ENCODE results near the gene SLBP. TPM values are rescaled to one million over a fixed set of nuclear protein-coding genes. Genes with fewer than 3 reads are reported as not detected.

SLBP gene
- total and polyA plus RNA-seq, 12 donors: 19.0 to 81.0 (median 38.1) TPM

DNA sequence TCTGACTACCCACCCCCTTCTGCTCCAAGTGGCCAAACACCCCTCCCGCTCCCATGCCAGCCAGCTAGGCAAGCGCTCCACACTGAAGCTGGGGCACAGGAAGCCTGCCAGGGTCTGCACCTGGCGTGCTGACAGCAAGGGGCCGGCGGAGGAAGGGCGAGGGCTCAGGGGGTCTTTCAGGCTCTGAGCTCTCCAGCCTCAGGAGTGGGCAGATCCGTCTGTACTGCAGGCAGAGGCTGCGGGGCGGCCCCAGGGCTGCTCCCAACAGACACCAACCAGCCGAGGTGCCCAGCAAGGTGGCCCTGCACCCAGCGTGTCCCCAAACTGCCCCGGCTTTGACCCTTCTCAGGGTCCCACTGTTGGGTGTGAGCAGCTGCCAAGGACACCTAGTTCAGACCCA, 42.8 kb downstream of the SLBP start:
- Histone ChIP-seq H3K27ac (no peak overlapping the region), H3K9me3 (replicated peaks in 1 of 3) (no peaks in the 10 kb centered on the region), H3K4me3 (no peak overlapping the region), H3K4me1 (replicated peaks in 1 of 2) (no peaks in the 10 kb centered on the region), H3K36me3 (replicated peaks in 1 of 2) (no peaks in the 10 kb centered on the region), H3K27me3 (no peaks in the 10 kb centered on the region)
- TF ChIP-seq, protein P1, sequence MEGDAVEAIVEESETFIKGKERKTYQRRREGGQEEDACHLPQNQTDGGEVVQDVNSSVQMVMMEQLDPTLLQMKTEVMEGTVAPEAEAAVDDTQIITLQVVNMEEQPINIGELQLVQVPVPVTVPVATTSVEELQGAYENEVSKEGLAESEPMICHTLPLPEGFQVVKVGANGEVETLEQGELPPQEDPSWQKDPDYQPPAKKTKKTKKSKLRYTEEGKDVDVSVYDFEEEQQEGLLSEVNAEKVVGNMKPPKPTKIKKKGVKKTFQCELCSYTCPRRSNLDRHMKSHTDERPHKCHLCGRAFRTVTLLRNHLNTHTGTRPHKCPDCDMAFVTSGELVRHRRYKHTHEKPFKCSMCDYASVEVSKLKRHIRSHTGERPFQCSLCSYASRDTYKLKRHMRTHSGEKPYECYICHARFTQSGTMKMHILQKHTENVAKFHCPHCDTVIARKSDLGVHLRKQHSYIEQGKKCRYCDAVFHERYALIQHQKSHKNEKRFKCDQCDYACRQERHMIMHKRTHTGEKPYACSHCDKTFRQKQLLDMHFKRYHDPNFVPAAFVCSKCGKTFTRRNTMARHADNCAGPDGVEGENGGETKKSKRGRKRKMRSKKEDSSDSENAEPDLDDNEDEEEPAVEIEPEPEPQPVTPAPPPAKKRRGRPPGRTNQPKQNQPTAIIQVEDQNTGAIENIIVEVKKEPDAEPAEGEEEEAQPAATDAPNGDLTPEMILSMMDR (IDR thresholded peaks at IDR 0.05): no peak
- TF ChIP-seq POLR2A (IDR thresholded peaks at IDR 0.05): no peak
- DNase-seq: no peak
- intact Hi-C loops (cut with DNase I): no loop called here
- WGBS, 4 donors: 91 to 100% (median 96%) methylated on average over 5 to 12 of the region's 12 CpGs

DNA sequence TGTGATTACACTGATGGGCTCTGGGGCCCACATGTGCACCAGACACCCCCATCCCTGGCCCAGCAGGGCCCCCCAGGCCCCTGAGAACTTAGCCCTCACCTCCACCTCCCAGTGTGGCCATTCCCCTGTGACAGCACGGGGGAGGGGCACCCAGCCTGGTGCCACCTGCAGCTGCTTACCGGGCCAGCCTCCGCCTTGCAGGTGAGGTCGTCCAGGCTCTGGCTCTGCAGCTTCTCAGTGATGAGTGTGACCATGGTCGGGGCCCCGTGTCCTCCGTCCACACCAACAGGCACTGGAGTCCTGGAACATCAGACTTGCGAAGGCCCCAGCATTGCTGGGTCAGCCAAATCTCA, 43.7 kb downstream of the SLBP start:
- Histone ChIP-seq H3K4me3 (no peak overlapping the region), H3K36me3 (replicated peaks in 1 of 2) (no peaks in the 10 kb centered on the region), H3K27ac (no peak overlapping the region), H3K4me1 (replicated peaks in 1 of 2) (no peaks in the 10 kb centered on the region), H3K27me3 (no peaks in the 10 kb centered on the region), H3K9me3 (replicated peaks in 1 of 3) (no peaks in the 10 kb centered on the region)
- intact Hi-C loops (cut with DNase I): no loop called here
- no peak for TF ChIP-seq POLR2A (IDR thresholded peaks at IDR 0.05)
- TF ChIP-seq, protein P1 (IDR thresholded peaks at IDR 0.05): no peak
- WGBS, 4 donors: 79 to 92% (median 88%) methylated on average over 3 to 8 of the region's 8 CpGs
- no peak for DNase-seq

DNA sequence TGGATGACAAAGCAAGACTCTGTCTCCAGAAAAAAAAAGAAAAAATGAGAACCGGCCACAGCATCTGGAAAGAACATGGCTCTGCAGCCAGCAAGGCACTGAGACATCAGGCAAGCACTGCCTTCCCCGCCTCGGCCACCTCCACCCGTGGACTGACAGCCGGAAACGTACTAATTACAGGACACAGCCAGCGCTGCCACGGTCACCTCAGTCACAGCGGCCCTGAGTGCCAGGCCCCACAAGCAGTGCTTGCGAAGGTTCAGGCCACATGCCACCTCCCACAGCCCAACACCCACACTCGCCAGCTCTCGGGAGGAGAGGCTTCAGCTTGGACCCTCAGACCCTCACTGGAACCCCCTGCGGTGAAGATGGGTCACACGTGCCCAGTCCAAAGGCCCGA, 44.8 kb downstream of the SLBP start:
- DNase-seq: no peak
- Histone ChIP-seq H3K36me3 (replicated peaks in 1 of 2) (no peaks in the 10 kb centered on the region), H3K27ac (no peak overlapping the region), H3K27me3 (no peaks in the 10 kb centered on the region), H3K9me3 (replicated peaks in 1 of 3) (no peaks in the 10 kb centered on the region), H3K4me1 (replicated peaks in 1 of 2) (no peaks in the 10 kb centered on the region), H3K4me3 (no peak overlapping the region)
- TF ChIP-seq, protein P1 (IDR thresholded peaks at IDR 0.05): no peak
- no peak for TF ChIP-seq POLR2A (IDR thresholded peaks at IDR 0.05)
- intact Hi-C loops (cut with DNase I): no loop called here
- WGBS, 4 donors: 91 to 95% (median 92%) methylated on average over 9 to 15 of the region's 15 CpGs

DNA sequence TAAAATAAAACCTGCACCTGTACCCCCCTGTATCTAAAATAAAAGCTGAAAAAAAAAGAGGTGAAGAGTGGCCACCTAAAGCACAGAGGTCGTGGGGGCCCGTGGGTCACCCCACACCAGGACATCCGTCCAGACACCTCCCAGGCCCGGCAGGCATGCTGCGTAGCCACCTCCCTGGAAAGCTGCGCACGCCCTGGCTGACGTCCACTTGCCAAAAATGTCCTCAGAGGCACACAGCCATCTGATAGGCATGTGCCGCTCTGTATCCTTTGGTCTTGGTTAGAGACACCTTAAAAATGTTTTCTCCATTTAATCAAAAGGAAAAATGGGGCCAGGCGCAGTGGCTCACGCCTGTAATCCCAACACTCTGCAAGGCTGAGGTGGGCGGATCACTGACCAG, 45.7 kb downstream of the SLBP start:
- Histone ChIP-seq H3K9me3 (replicated peaks in 1 of 3) (no peaks in the 10 kb centered on the region), H3K4me1 (replicated peaks in 1 of 2) (no peaks in the 10 kb centered on the region), H3K27ac (no peak overlapping the region), H3K4me3 (no peak overlapping the region), H3K27me3 (no peaks in the 10 kb centered on the region), H3K36me3 (replicated peaks in 1 of 2) (no peaks in the 10 kb centered on the region)
- TF ChIP-seq POLR2A (IDR thresholded peaks at IDR 0.05): no peak
- TF ChIP-seq, protein P1 (IDR thresholded peaks at IDR 0.05): no peak
- peak in 2 of 7 donors; percentile 27 to 42 for DNase-seq
- intact Hi-C loops (cut with DNase I): no loop called here
- 67 to 99% (median 75%) methylated on average over 11 to 12 of the region's 12 CpGs for WGBS, 4 donors

Data from adrenal gland (tissue), 12 donors.